ENCODE results near the gene TEX28.
"Not testable (repeated sequence)": the region's sequence is repeated elsewhere in the genome, so short reads cannot be mapped to it uniquely, and the experiment has no call there.

Gene TEX28

GRCh38 chrX:154302998-154303397 is 8.1 kb upstream of the TEX28 start:
- not testable (repeated sequence) for H3K9me3 ChIP-seq (ENCODE audit: control insufficient read depth, low read length); H3K36me3 ChIP-seq (ENCODE audit: control insufficient read depth, insufficient read depth, low read length); H3K4me3 ChIP-seq (ENCODE audit: insufficient read depth, low read depth, low read length); H3K27me3 ChIP-seq (ENCODE audit: control insufficient read depth, insufficient read depth, low read length, poor library complexity, severe bottlenecking); H3K27ac ChIP-seq (ENCODE audit: insufficient read depth, low read depth, low read length, poor library complexity, severe bottlenecking)
- peaks cover 10% of the 10 kb centered on the region for H3K4me1 ChIP-seq (ENCODE audit: control insufficient read depth, insufficient read depth, low read length)
- 91 to 94% methylated on average over 7 of the region's 7 CpGs for WGBS, 2 experiments

- Histone ChIP-seq H3K36me3 (ENCODE audit: control insufficient read depth, insufficient read depth, low read length) (no peaks in the 10 kb centered on the region), H3K4me1 (ENCODE audit: control insufficient read depth, insufficient read depth, low read length) (peaks cover 10% of the 10 kb centered on the region), H3K4me3 (ENCODE audit: insufficient read depth, low read depth, low read length) (no peak overlapping the region), H3K9me3 (ENCODE audit: control insufficient read depth, low read length) (no peaks in the 10 kb centered on the region), H3K27me3 (ENCODE audit: control insufficient read depth, insufficient read depth, low read length, poor library complexity, severe bottlenecking) (no peaks in the 10 kb centered on the region), H3K27ac (ENCODE audit: insufficient read depth, low read depth, low read length, poor library complexity, severe bottlenecking) (no peak overlapping the region)
- 94 to 96% methylated on average over 7 of the region's 8 CpGs for WGBS, 2 experiments
These were observed 5.9 kb upstream of the TEX28 start for GRCh38 chrX:154300816-154301215.

- no peaks in the 10 kb centered on the region for H3K27me3 ChIP-seq (ENCODE audit: control insufficient read depth, insufficient read depth, low read length, poor library complexity, severe bottlenecking)
- H3K9me3 ChIP-seq (ENCODE audit: control insufficient read depth, low read length) = no peaks in the 10 kb centered on the region
- 90 to 92% methylated on average over 7 of the region's 7 CpGs for WGBS, 2 experiments
- H3K36me3 ChIP-seq (ENCODE audit: control insufficient read depth, insufficient read depth, low read length) = no peaks in the 10 kb centered on the region
- H3K4me3 ChIP-seq (ENCODE audit: insufficient read depth, low read depth, low read length) = no peak overlapping the region
- no peaks in the 10 kb centered on the region for H3K4me1 ChIP-seq (ENCODE audit: control insufficient read depth, insufficient read depth, low read length)
- H3K27ac ChIP-seq (ENCODE audit: insufficient read depth, low read depth, low read length, poor library complexity, severe bottlenecking) = no peak overlapping the region
These were observed 3.4 kb upstream of the TEX28 start for GRCh38 chrX:154298312-154298711.

- no peaks in the 10 kb centered on the region for H3K27me3 ChIP-seq (ENCODE audit: control insufficient read depth, insufficient read depth, low read length, poor library complexity, severe bottlenecking)
- no peaks in the 10 kb centered on the region for H3K36me3 ChIP-seq (ENCODE audit: control insufficient read depth, insufficient read depth, low read length)
- H3K9me3 ChIP-seq (ENCODE audit: control insufficient read depth, low read length) = no peaks in the 10 kb centered on the region
- H3K4me1 ChIP-seq (ENCODE audit: control insufficient read depth, insufficient read depth, low read length) = no peaks in the 10 kb centered on the region
- H3K4me3 ChIP-seq (ENCODE audit: insufficient read depth, low read depth, low read length) = no peak overlapping the region
- H3K27ac ChIP-seq (ENCODE audit: insufficient read depth, low read depth, low read length, poor library complexity, severe bottlenecking) = no peak overlapping the region
- WGBS, 2 experiments = 93 to 96% methylated on average over 18 of the region's 18 CpGs
These were observed 1.8 kb upstream of the TEX28 start for GRCh38 chrX:154296731-154297130.

GRCh38 chrX:154295664-154296310 is 863 bp upstream of the TEX28 start, which contains the start of gene TKTL1:
Gene TKTL1 (plus strand): TSS chrX:154295795. CDS start chrX:154295860, 65 bp downstream.
- Histone ChIP-seq H3K9me3 (ENCODE audit: control insufficient read depth, low read length) (no peaks in the 10 kb centered on the region), H3K4me1 (ENCODE audit: control insufficient read depth, insufficient read depth, low read length) (no peaks in the 10 kb centered on the region), H3K4me3 (ENCODE audit: insufficient read depth, low read depth, low read length) (no peak within 1 kb of the TSS), H3K27ac (ENCODE audit: insufficient read depth, low read depth, low read length, poor library complexity, severe bottlenecking) (no peak within 1 kb of the TSS), H3K27me3 (ENCODE audit: control insufficient read depth, insufficient read depth, low read length, poor library complexity, severe bottlenecking) (no peaks in the 10 kb centered on the region), H3K36me3 (ENCODE audit: control insufficient read depth, insufficient read depth, low read length) (no peaks in the 10 kb centered on the region)
- WGBS, 2 experiments = 96% methylated on average over 37 of the region's 37 CpGs

- H3K27me3 ChIP-seq (ENCODE audit: control insufficient read depth, insufficient read depth, low read length, poor library complexity, severe bottlenecking); H3K4me1 ChIP-seq (ENCODE audit: control insufficient read depth, insufficient read depth, low read length); H3K36me3 ChIP-seq (ENCODE audit: control insufficient read depth, insufficient read depth, low read length); H3K4me3 ChIP-seq (ENCODE audit: insufficient read depth, low read depth, low read length); H3K9me3 ChIP-seq (ENCODE audit: control insufficient read depth, low read length); H3K27ac ChIP-seq (ENCODE audit: insufficient read depth, low read depth, low read length, poor library complexity, severe bottlenecking): not testable (repeated sequence)
- WGBS, 2 experiments = no CpG with 5 or more reads among the region's 10 CpGs
These were observed 8.5 kb downstream of the TEX28 start for GRCh38 chrX:154286406-154286805.

- H3K27me3 ChIP-seq (ENCODE audit: control insufficient read depth, insufficient read depth, low read length, poor library complexity, severe bottlenecking); H3K4me3 ChIP-seq (ENCODE audit: insufficient read depth, low read depth, low read length); H3K27ac ChIP-seq (ENCODE audit: insufficient read depth, low read depth, low read length, poor library complexity, severe bottlenecking); H3K4me1 ChIP-seq (ENCODE audit: control insufficient read depth, insufficient read depth, low read length); H3K9me3 ChIP-seq (ENCODE audit: control insufficient read depth, low read length); H3K36me3 ChIP-seq (ENCODE audit: control insufficient read depth, insufficient read depth, low read length): not testable (repeated sequence)
- WGBS, 2 experiments = no CpG with 5 or more reads among the region's 23 CpGs
These were observed 10.2 kb downstream of the TEX28 start for GRCh38 chrX:154284489-154285338.

GRCh38 chrX:154269245-154269644 is 25.7 kb downstream of the TEX28 start:
- H3K36me3 ChIP-seq (ENCODE audit: control insufficient read depth, insufficient read depth, low read length); H3K4me3 ChIP-seq (ENCODE audit: insufficient read depth, low read depth, low read length); H3K9me3 ChIP-seq (ENCODE audit: control insufficient read depth, low read length); H3K4me1 ChIP-seq (ENCODE audit: control insufficient read depth, insufficient read depth, low read length); H3K27ac ChIP-seq (ENCODE audit: insufficient read depth, low read depth, low read length, poor library complexity, severe bottlenecking); H3K27me3 ChIP-seq (ENCODE audit: control insufficient read depth, insufficient read depth, low read length, poor library complexity, severe bottlenecking): not testable (repeated sequence)
- WGBS, 2 experiments = no CpG with 5 or more reads among the region's 3 CpGs

GRCh38 chrX:154263072-154263471 is 31.9 kb downstream of the TEX28 start:
- not testable (repeated sequence) for H3K27me3 ChIP-seq (ENCODE audit: control insufficient read depth, insufficient read depth, low read length, poor library complexity, severe bottlenecking); H3K27ac ChIP-seq (ENCODE audit: insufficient read depth, low read depth, low read length, poor library complexity, severe bottlenecking); H3K9me3 ChIP-seq (ENCODE audit: control insufficient read depth, low read length); H3K4me3 ChIP-seq (ENCODE audit: insufficient read depth, low read depth, low read length); H3K36me3 ChIP-seq (ENCODE audit: control insufficient read depth, insufficient read depth, low read length); H3K4me1 ChIP-seq (ENCODE audit: control insufficient read depth, insufficient read depth, low read length)
- no CpG with 5 or more reads among the region's 6 CpGs for WGBS, 2 experiments

GRCh38 chrX:154258711-154259110 is 36.2 kb downstream of the TEX28 start:
- H3K36me3 ChIP-seq (ENCODE audit: control insufficient read depth, insufficient read depth, low read length); H3K4me3 ChIP-seq (ENCODE audit: insufficient read depth, low read depth, low read length); H3K27ac ChIP-seq (ENCODE audit: insufficient read depth, low read depth, low read length, poor library complexity, severe bottlenecking); H3K4me1 ChIP-seq (ENCODE audit: control insufficient read depth, insufficient read depth, low read length); H3K9me3 ChIP-seq (ENCODE audit: control insufficient read depth, low read length); H3K27me3 ChIP-seq (ENCODE audit: control insufficient read depth, insufficient read depth, low read length, poor library complexity, severe bottlenecking): not testable (repeated sequence)
- WGBS, 2 experiments = no CpG with 5 or more reads among the region's 10 CpGs

All from ectodermal cell (in vitro differentiated cells).